ENCODE data around the gene SH3PXD2B. TPM values are rescaled to one million over a fixed set of nuclear protein-coding genes. Genes with fewer than 3 reads are reported as not detected.
"Not testable (repeated sequence)": the region's sequence is repeated elsewhere in the genome, so short reads cannot be mapped to it uniquely, and the experiment has no call there.

Gene SH3PXD2B
- total and polyA plus RNA-seq, 2 donors (not counting 1 experiment from before 2014, with no cell fraction given) = not detected

- POLR2A ChIA-PET = no interaction called here
- no peak overlapping the region for H3K27ac ChIP-seq (ENCODE audit: low read length in 2 of 2)
- no peak overlapping the region for H2AFZ ChIP-seq (ENCODE audit: insufficient read depth, low read depth, low read length, poor library complexity, severe bottlenecking)
- ATAC-seq (ENCODE audit: low read depth) (no peak), DNase-seq (no peak)
- Mint-ChIP-seq H3K27me3 (peaks cover 18% of the 10 kb centered on the region), H3K4me3 (no peak overlapping the region), H3K4me1 (no peaks in the 10 kb centered on the region), H3K9me3 (ENCODE audit: insufficient read depth) (no peaks in the 10 kb centered on the region), H3K27ac (no peak overlapping the region)
- no peaks in the 10 kb centered on the region for H3K4me1 ChIP-seq (ENCODE audit: control insufficient read depth in 2 of 2, insufficient read depth in 2 of 2, low read length in 2 of 2)
- no peak overlapping the region for H3K9ac ChIP-seq (ENCODE audit: low read length)
- peaks cover 0 to 5% (median 0%) of the 10 kb centered on the region in 4 experiments for H3K27me3 ChIP-seq (replicated peaks in 1 of 4; ENCODE audit: control extremely low read depth in 1 of 4, control insufficient read depth in 3 of 4, insufficient read depth in 4 of 4, low read length in 3 of 4)
- 93% methylated on average over 10 of the region's 13 CpGs for WGBS (ENCODE audit: insufficient coverage)
- TF ChIP-seq CTCF (IDR thresholded peaks at IDR 0.05) (no peak), EZH2 (IDR thresholded peaks at IDR 0.05; ENCODE audit: borderline replicate concordance, insufficient read depth, low read depth, low read length, poor library complexity, severe bottlenecking) (no peak)
- CTCF ChIA-PET = no interaction called here
- H3K9me3 ChIP-seq (ENCODE audit: control extremely low read depth in 1 of 3, control insufficient read depth in 2 of 3, insufficient read depth in 1 of 3, low read length in 2 of 3) = peaks cover 0 to 4% (median 0%) of the 10 kb centered on the region in 3 donors
- no peaks in the 10 kb centered on the region for H4K20me1 ChIP-seq (ENCODE audit: control insufficient read depth, insufficient read depth, low read length, poor library complexity, severe bottlenecking)
- intact Hi-C loops (cut with micrococcal nuclease) = no loop called here
- no peak overlapping the region for H3K4me2 ChIP-seq (replicated peaks; ENCODE audit: low read depth, low read length, poor library complexity, severe bottlenecking)
- H3K79me2 ChIP-seq (ENCODE audit: control insufficient read depth, insufficient read depth, low read length) = no peaks in the 10 kb centered on the region
- H3K4me3 ChIP-seq (ENCODE audit: control extremely low read depth in 1 of 5, extremely low read depth in 1 of 5, insufficient read depth in 1 of 5, low read depth in 2 of 5, low read length in 4 of 5) = no peak overlapping the region
- no peaks in the 10 kb centered on the region for H3K36me3 ChIP-seq (replicated peaks in 1 of 2; ENCODE audit: control extremely low read depth in 1 of 2, control insufficient read depth in 1 of 2, extremely low read depth in 1 of 2, insufficient read depth in 2 of 2, low read length in 1 of 2)
Measured at GRCh38 chr5:172402531-172403188, 51.7 kb downstream of the SH3PXD2B start.

- H4K20me1 ChIP-seq (ENCODE audit: control insufficient read depth, insufficient read depth, low read length, poor library complexity, severe bottlenecking); H3K4me3 Mint-ChIP-seq; H3K4me1 ChIP-seq (ENCODE audit: control insufficient read depth in 2 of 2, insufficient read depth in 2 of 2, low read length in 2 of 2); H3K9me3 Mint-ChIP-seq (ENCODE audit: insufficient read depth); ATAC-seq (ENCODE audit: low read depth); H2AFZ ChIP-seq (ENCODE audit: insufficient read depth, low read depth, low read length, poor library complexity, severe bottlenecking); H3K4me3 ChIP-seq (ENCODE audit: control extremely low read depth in 1 of 5, extremely low read depth in 1 of 5, insufficient read depth in 1 of 5, low read depth in 2 of 5, low read length in 4 of 5); DNase-seq; H3K36me3 ChIP-seq (replicated peaks in 1 of 2; ENCODE audit: control extremely low read depth in 1 of 2, control insufficient read depth in 1 of 2, extremely low read depth in 1 of 2, insufficient read depth in 2 of 2, low read length in 1 of 2); H3K4me2 ChIP-seq (replicated peaks; ENCODE audit: low read depth, low read length, poor library complexity, severe bottlenecking); H3K9ac ChIP-seq (ENCODE audit: low read length); H3K9me3 ChIP-seq (ENCODE audit: control extremely low read depth in 1 of 3, control insufficient read depth in 2 of 3, insufficient read depth in 1 of 3, low read length in 2 of 3); H3K27ac Mint-ChIP-seq; POLR2A ChIA-PET; H3K27me3 ChIP-seq (replicated peaks in 1 of 4; ENCODE audit: control extremely low read depth in 1 of 4, control insufficient read depth in 3 of 4, insufficient read depth in 4 of 4, low read length in 3 of 4); H3K4me1 Mint-ChIP-seq; intact Hi-C loops (cut with micrococcal nuclease); CTCF ChIA-PET; H3K27ac ChIP-seq (ENCODE audit: low read length in 2 of 2); H3K79me2 ChIP-seq (ENCODE audit: control insufficient read depth, insufficient read depth, low read length): not testable (repeated sequence)
- WGBS (ENCODE audit: insufficient coverage) = 100% methylated on average over 1 of the region's 6 CpGs
- peaks cover 18% of the 10 kb centered on the region for H3K27me3 Mint-ChIP-seq
Measured at GRCh38 chr5:172402031-172402430, 52.3 kb downstream of the SH3PXD2B start.

Measured in B cell (primary cell).